Thymus (tissue), 11 donors: ENCODE results near the gene RSPH10B2. TPM values are rescaled to one million over a fixed set of nuclear protein-coding genes. Genes with fewer than 3 reads are reported as not detected.
"Not testable (repeated sequence)": the region's sequence is repeated elsewhere in the genome, so short reads cannot be mapped to it uniquely, and the experiment has no call there.

Experiments used
- DNase-seq, 9 donors: peaks; one replicate each; pipeline ENCODE4 v3.0.0-alpha.2; 2013; ENCODE audit warnings: low spot score in 9 of 9, low read depth in 6 of 9, missing footprints in 1 of 9
- H3K27ac ChIP-seq, 2 donors: one replicate each; pipeline ENCODE4 v1.5.1; 2013; ENCODE audit warnings: control low read depth in 1 of 2, low read depth in 1 of 2, low read length in 1 of 2, mild to moderate bottlenecking in 1 of 2, moderate library complexity in 1 of 2
- H3K27me3 ChIP-seq, 2 donors: one replicate each; pipeline ENCODE4 v1.5.1; 2013; ENCODE audit warnings: low read length in 1 of 2; ENCODE audit not compliant: control insufficient read depth in 2 of 2, insufficient read depth in 1 of 2
- H3K36me3 ChIP-seq, 2 donors: one replicate each; pipeline ENCODE4 v1.5.1; 2013; ENCODE audit warnings: low read length in 1 of 2, mild to moderate bottlenecking in 1 of 2, moderate library complexity in 1 of 2; ENCODE audit not compliant: control insufficient read depth in 2 of 2, insufficient read depth in 2 of 2
- H3K4me1 ChIP-seq, 2 donors: one replicate each; pipeline ENCODE4 v1.5.1; 2013; ENCODE audit warnings: low read length in 2 of 2; ENCODE audit not compliant: control insufficient read depth in 2 of 2, insufficient read depth in 2 of 2
- H3K4me3 ChIP-seq, 2 donors: one replicate each; pipeline ENCODE4 v1.5.1; 2013; ENCODE audit warnings: low read length in 2 of 2, control low read depth in 1 of 2, mild to moderate bottlenecking in 1 of 2
- H3K9me3 ChIP-seq, 2 donors: one replicate each; pipeline ENCODE4 v1.5.1; 2013; ENCODE audit warnings: low read length in 1 of 2, mild to moderate bottlenecking in 1 of 2; ENCODE audit not compliant: control insufficient read depth in 2 of 2, insufficient read depth in 1 of 2
- WGBS: extraction: QIAGEN DNeasy Blood & Tissue Kit; methylation state at CpG from one replicate; pipeline ENCODE4 v1.1.7; 2013; 5-methylcytosine and 5-hydroxymethylcytosine counted together
- polyA plus RNA-seq: library from polyadenylated mRNA; stranded (reverse); fragments of 200-250 nt; gene quantifications from one replicate; pipeline ENCODE4 v1.2.3, GENCODE V29; 2013
- total RNA-seq: library from RNA; stranded (reverse); fragments of 120-200 nt; gene quantifications from one replicate; pipeline ENCODE4 v1.2.4, GENCODE V29; 2013
- donor health status: healthy.

The RSPH10B2 gene
- total and polyA plus RNA-seq, 2 donors, result 0.14 to 0.25 TPM

DNA sequence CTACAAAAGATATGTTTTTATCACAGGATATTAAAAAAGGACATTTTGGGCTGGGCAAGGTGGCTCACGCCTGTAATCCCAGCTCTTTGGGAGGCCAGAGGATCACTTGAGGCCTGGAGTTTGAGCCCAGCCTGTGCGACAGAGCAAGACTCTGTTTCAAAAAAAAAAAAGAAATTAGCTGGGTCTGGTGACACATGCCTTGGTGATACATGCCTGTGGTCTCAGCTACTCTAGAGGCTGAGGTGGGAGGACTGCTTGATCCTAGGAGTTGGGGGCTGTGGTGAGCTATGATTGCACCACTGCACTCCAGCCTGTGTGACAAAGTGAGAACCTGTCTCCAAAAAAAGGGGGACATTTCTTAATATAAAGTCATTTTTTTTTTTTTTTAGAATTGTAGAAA lies 46.4 kb downstream of the RSPH10B2 start:
- not testable (repeated sequence) for DNase-seq, H3K27ac ChIP-seq, H3K27me3 ChIP-seq, H3K4me1 ChIP-seq, H3K36me3 ChIP-seq, H3K4me3 ChIP-seq, H3K9me3 ChIP-seq
- 100% methylated on average over 1 of the region's 2 CpGs for WGBS

GRCh38 chr7:6807393-6807918 lies 53.6 kb downstream of the RSPH10B2 start:
- 100% methylated on average over 2 of the region's 4 CpGs for WGBS
- H3K36me3 ChIP-seq, H3K27ac ChIP-seq, H3K4me1 ChIP-seq, H3K27me3 ChIP-seq, H3K9me3 ChIP-seq, DNase-seq, H3K4me3 ChIP-seq: not testable (repeated sequence)

- not testable (repeated sequence) for H3K27me3 ChIP-seq, H3K9me3 ChIP-seq, DNase-seq, H3K27ac ChIP-seq, H3K4me3 ChIP-seq, H3K36me3 ChIP-seq, H3K4me1 ChIP-seq
- 96% methylated on average over 4 of the region's 6 CpGs for WGBS
Observed at GRCh38 chr7:6807959-6808358, 54.1 kb downstream of the RSPH10B2 start.

- H3K27ac ChIP-seq, DNase-seq, H3K4me1 ChIP-seq, H3K9me3 ChIP-seq, H3K4me3 ChIP-seq, H3K27me3 ChIP-seq, H3K36me3 ChIP-seq: not testable (repeated sequence)
- 100% methylated on average over 2 of the region's 2 CpGs for WGBS
Observed at GRCh38 chr7:6813011-6813410, 59.1 kb downstream of the RSPH10B2 start.

GRCh38 chr7:6815470-6815869 lies 61.6 kb downstream of the RSPH10B2 start:
- H3K4me3 ChIP-seq, H3K36me3 ChIP-seq, H3K9me3 ChIP-seq, H3K4me1 ChIP-seq, H3K27ac ChIP-seq, DNase-seq, H3K27me3 ChIP-seq: not testable (repeated sequence)
- 96% methylated on average over 7 of the region's 7 CpGs for WGBS

DNA sequence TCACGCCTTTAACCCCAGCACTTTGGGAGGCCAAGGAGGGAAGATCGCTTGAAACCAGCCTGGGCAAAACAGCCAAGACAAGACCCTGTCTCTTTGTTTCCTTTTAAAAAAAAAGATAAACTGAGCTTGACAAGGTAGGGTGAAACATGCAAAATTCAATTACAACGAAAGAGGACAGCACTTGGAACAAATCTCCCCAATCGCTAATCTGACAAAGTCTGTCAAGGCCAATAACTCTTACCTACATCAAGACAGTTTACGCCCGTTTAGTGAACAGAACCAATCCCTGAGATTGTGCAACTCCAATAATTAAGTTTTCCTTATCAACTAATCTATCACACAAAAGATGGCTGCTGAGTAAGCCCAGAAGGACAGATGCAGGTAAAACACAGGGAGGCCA lies 67.7 kb downstream of the RSPH10B2 start:
- H3K4me3 ChIP-seq, H3K27ac ChIP-seq, H3K9me3 ChIP-seq, H3K4me1 ChIP-seq, H3K36me3 ChIP-seq, H3K27me3 ChIP-seq, DNase-seq: not testable (repeated sequence)
- WGBS, result 94% methylated on average over 6 of the region's 6 CpGs

DNA sequence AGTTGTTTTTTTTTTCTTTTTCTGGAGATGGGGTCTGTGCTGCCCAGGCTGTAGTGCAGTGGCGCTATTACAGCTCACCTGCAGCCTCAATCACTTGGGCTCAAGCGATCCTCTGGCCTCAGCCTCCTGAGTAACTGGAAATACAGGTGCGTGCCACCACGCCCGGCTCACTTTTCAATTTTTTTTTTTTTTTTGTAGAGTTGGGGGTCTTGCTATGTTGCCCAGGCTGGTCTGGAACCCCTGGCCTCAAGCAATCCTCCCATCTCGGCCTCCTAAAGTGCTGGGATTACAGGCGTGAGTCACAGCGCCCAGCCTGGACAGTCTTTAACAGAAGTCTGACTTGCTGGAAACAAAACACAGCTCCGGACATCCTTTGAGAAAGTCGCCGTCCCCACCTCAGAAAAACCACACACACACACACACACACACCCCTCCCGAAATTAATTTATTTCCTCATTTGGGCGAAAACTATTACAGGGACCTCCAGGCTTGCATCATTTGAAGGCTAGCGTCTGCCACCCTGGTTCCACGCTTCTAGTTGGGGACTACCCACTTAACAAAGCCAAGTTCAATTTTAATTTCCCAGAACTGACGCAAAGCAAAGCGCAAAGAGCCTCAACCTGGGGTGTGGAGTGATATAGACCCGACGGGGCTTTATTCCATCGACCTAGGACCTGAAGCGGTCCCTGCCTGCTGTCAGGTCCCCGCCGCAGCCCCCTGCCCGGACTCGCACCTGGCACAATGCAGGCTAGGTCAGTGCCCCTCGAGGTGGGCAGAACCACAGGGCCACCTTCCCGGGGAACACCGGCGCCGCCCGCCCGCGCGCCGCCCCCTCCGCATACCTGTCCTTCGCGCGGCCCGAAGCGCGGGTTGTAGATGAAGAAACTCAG lies 71.6 kb downstream of the RSPH10B2 start:
- H3K9me3 ChIP-seq, H3K27me3 ChIP-seq, DNase-seq, H3K36me3 ChIP-seq, H3K4me1 ChIP-seq, H3K27ac ChIP-seq: not testable (repeated sequence)
- 28% methylated on average over 9 of the region's 42 CpGs for WGBS
- peak overlapping the region in 1 of 2 donors; percentile 52 for H3K4me3 ChIP-seq

DNA sequence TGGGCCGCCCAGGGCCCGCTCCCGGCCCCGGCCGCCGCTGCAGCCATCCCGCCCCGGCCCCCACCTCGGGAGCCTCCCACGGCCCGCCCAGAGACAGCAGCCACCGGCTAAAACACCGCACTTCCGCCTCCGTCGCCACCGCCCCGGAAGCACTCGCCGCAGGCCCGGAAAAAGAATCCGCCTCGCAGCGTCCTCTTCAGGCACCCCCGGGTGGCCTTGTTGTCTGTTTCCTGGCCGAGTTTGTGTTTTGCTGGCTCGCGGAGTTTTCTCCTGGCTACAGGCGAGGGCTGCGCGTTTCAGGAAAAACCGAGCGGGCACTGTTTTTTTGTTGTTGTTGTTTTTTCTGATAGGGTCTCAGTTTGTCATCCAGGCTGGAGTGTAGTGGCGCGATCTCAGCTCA lies 72.2 kb downstream of the RSPH10B2 start, which contains the start of gene CCZ1B:
TSS of gene CCZ1B (minus strand) at position 125 of the 400 bp plus-strand sequence. CDS start at position 47, 78 bp downstream.
- DNase-seq, result peak in 7 of 9 donors; percentile 32 to 78 (median 61)
- H3K4me1 ChIP-seq, H3K36me3 ChIP-seq, H3K9me3 ChIP-seq, H3K27me3 ChIP-seq: not testable (repeated sequence)
- WGBS, result 4% methylated on average over 26 of the region's 35 CpGs
- H3K4me3 ChIP-seq, result peak within 1 kb of the TSS; percentile 52 to 53
- H3K27ac ChIP-seq, result peak within 1 kb of the TSS; percentile 36 to 60

- not testable (repeated sequence) for H3K4me3 ChIP-seq, H3K9me3 ChIP-seq, H3K27ac ChIP-seq, H3K4me1 ChIP-seq, H3K27me3 ChIP-seq, H3K36me3 ChIP-seq, DNase-seq
- 89% methylated on average over 12 of the region's 12 CpGs for WGBS
Observed at GRCh38 chr7:6827180-6827579, 73.3 kb downstream of the RSPH10B2 start.
